Hematopoietic multipotent progenitor cell treated with erythropoietin and hydrocortisone succinate and interleukin-3 and kit ligand, for 15 days (in vitro differentiated cells): ENCODE measurements around the gene SYTL2.
A peak's percentile ranks its signal among the peaks of the same experiment; 100 is the strongest.

Experiments
- DNase-seq: peaks from one replicate; pipeline ENCODE4 v3.0.0-alpha.2; 2015; ENCODE audit warnings: low spot score

The SYTL2 gene

DNA sequence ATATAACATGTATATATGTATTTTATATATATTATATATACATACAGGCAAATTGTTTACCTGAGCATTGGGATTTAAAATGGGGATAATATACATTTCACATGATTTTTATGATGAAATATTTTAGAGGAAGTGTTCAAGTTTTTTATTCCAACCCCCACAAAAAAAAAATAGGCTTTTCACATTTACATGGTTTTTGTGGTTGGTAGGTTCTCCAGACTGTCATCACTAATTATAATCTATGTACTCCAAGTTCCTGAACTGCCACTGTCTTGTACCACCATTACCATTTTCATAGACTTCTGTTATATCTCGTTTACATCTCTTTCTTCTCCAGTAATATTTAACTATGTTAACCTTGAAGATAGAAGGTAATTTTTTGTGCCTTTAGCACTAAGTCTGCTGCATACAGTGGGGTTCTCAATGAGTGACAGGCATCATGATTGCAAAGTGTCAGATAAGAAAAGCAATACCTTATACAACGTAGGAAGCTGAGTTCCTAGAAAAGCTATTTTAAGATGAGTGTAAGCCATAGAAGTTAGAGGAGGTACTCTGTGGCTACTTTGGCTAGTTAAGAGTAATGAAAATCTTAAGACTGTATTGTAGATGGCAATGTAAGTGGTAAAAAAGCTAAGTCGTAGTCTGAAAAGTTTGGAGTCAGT lies 158.0 kb downstream of the SYTL2 start:
- no peak for DNase-seq

DNA sequence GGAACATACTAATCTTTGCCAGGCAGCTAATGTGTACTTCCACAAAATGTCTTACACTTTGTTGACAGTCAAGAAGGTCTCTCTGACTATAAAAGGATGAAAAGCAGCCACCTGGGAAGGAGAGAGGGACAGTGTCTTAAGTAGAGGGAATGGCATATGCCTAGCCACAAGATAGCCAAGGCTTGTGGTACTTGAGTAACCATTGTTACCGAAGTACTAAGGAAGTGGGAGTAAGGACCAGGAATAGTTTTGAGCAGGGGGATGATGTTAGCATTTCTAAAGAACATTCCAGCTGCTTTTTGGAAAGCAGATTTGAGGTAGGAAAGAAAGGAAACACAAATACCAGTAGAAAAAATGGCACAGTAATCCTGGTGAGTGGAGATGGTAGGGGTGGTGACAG lies 159.8 kb downstream of the SYTL2 start:
- DNase-seq: no peak

DNA sequence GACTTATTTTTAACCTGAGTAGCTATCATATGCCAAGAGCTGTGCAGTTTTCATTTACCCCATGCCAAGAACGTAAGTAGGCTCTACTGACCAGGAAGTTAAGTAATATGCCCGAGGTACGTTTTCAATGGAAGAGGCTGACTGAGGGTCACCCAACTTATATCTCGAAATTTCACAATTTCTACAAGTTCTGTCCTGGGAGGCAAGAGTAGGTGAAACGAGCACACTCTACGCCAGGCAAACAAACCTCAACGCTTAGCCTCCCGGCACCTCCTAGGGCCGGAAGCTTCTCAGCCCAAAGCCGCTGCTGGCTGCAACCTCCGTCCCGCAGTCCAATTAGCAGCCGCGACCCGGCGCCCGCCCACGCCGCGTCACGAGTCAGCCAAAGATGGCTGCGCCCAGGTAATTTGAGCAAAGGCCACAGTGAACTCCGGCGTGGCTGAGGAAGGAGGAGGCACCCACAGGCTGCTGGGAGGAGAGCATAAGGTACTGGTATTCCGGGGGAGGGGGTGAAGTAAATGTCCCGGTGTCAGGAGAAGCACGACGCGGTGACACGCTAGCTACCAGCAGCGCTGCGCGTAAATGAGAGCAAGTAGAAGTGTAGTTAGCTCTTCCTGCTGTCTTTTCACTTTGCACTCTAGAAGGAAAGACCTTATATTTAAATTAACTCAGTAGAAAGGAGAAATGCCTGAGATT lies 163.2 kb downstream of the SYTL2 start, which contains the start of gene TMEM126A:
TSS of gene TMEM126A (plus strand) at position 364 of the 696 bp plus-strand sequence. CDS start 2,289 bp downstream, outside the sequence.
- peak; percentile 87 for DNase-seq

DNA sequence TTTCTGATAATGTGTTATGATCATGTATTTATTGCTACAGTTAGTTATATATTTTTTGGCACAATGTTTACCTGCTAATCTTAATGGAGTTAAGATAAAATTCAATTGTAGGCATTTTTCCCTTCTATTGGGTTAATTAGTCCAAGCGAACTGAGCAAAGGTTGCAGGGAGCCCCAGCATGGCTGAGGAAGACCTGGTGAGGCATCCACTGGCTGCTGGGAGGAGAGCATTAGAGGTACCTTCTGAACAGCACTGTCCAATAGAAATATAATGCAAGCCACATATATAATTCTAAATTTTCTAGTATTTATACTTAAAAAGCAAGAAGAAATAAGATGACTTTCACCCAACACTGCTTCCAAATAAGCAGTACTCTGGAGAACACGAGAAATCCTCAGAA lies 163.9 kb downstream of the SYTL2 start:
- no peak for DNase-seq
